ENCODE measurements around the gene SP8. TPM values are rescaled to one million over a fixed set of nuclear protein-coding genes. Genes with fewer than 3 reads are reported as not detected.

Gene SP8
- total RNA-seq, 1 experiment from 2014 or later = not detected

GRCh38 chr7:20783700-20784387, 2.8 kb downstream of the SP8 start:
- intact Hi-C loops (cut with micrococcal nuclease; ENCODE audit: unreplicated experiment) = no loop called here

DNA sequence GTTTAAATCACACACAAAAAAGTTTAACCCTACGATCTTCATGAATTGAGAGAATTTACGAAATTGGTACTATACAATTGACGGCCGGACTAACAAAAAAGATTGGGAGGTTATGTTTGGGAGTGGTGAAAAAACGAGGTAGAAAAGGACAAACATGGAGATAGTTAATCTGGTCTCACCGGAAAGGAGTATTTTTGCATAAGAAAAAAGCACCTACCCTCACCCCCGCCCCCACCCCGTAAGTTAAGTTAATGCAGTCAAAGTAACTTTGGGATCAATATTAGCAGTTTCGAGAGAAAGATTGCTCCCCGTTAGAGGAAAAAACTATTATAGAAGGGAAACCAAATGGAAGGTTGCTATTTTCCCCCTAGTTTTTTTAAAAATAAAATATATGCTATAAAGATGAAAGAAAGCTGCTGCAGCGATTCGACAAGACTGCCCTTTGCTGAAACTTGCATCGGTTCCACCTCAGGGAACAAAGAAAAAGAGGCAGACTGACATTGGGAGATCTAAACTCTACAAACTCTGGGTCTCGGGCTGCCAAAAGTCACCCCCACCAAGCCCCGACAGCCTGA, 3.5 kb downstream of the SP8 start:
- H3K36me3 ChIP-seq (ENCODE audit: low read depth) = no peaks in the 10 kb centered on the region
- ChIA-PET CTCF (no interaction called here), POLR2A (ENCODE audit: unreplicated experiment) (no interaction called here)
- no peaks in the 10 kb centered on the region for H3K9me3 ChIP-seq (ENCODE audit: insufficient read depth, low read depth)
- H3K4me1 ChIP-seq (replicated peaks; ENCODE audit: insufficient read depth) = no peaks in the 10 kb centered on the region
- no peaks in the 10 kb centered on the region for H3K9me2 ChIP-seq (ENCODE audit: insufficient read depth)
- H3F3A ChIP-seq (ENCODE audit: insufficient read depth, low read depth) = no peaks in the 10 kb centered on the region
- H3K4me2 ChIP-seq = no peak overlapping the region
- TF ChIP-seq EZH2 (IDR thresholded peaks at IDR 0.05; ENCODE audit: low read depth) = no peak
- TF ChIP-seq, protein P1, sequence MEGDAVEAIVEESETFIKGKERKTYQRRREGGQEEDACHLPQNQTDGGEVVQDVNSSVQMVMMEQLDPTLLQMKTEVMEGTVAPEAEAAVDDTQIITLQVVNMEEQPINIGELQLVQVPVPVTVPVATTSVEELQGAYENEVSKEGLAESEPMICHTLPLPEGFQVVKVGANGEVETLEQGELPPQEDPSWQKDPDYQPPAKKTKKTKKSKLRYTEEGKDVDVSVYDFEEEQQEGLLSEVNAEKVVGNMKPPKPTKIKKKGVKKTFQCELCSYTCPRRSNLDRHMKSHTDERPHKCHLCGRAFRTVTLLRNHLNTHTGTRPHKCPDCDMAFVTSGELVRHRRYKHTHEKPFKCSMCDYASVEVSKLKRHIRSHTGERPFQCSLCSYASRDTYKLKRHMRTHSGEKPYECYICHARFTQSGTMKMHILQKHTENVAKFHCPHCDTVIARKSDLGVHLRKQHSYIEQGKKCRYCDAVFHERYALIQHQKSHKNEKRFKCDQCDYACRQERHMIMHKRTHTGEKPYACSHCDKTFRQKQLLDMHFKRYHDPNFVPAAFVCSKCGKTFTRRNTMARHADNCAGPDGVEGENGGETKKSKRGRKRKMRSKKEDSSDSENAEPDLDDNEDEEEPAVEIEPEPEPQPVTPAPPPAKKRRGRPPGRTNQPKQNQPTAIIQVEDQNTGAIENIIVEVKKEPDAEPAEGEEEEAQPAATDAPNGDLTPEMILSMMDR (conservative IDR thresholded peaks at IDR 0.05) = no peak
- no peaks in the 10 kb centered on the region for H4K20me1 ChIP-seq (ENCODE audit: insufficient read depth)
- H3K79me2 ChIP-seq (ENCODE audit: low read depth) = no peaks in the 10 kb centered on the region
- no peak overlapping the region for H3K4me3 ChIP-seq
- no TSS peak for BruUV-seq (replicated peaks)
- no peak overlapping the region for H3K27ac ChIP-seq
- DNase-seq = no peak
- intact Hi-C loops (cut with micrococcal nuclease; ENCODE audit: unreplicated experiment) = no loop called here
- H2AFZ ChIP-seq = no peak overlapping the region
- peaks cover 11% of the 10 kb centered on the region; the same call in 1 of the 2 replicates for H3K27me3 ChIP-seq (ENCODE audit: insufficient read depth, low read depth)

More at GRCh38 chr7:20783700-20784387, 2.8 kb downstream of the SP8 start:
- CTCF ChIA-PET = no interaction called here
- H3K9me3 ChIP-seq (ENCODE audit: insufficient read depth, low read depth) = no peaks in the 10 kb centered on the region
- no peak overlapping the region for H2AFZ ChIP-seq
- peaks cover 11% of the 10 kb centered on the region; the same call in 1 of the 2 replicates for H3K27me3 ChIP-seq (ENCODE audit: insufficient read depth, low read depth)
- POLR2A ChIA-PET (ENCODE audit: unreplicated experiment) = no interaction called here
- no peaks in the 10 kb centered on the region for H3K4me1 ChIP-seq (replicated peaks; ENCODE audit: insufficient read depth)
- DNase-seq = no peak
- no TSS peak for BruUV-seq (replicated peaks)
- no peak for TF ChIP-seq EZH2 (IDR thresholded peaks at IDR 0.05; ENCODE audit: low read depth)
- TF ChIP-seq, protein P1 (conservative IDR thresholded peaks at IDR 0.05) = no peak
- no peaks in the 10 kb centered on the region for H3K79me2 ChIP-seq (ENCODE audit: low read depth)
- H3K4me2 ChIP-seq = no peak overlapping the region
- no peaks in the 10 kb centered on the region for H4K20me1 ChIP-seq (ENCODE audit: insufficient read depth)
- no peak overlapping the region for H3K4me3 ChIP-seq
- no peak overlapping the region for H3K27ac ChIP-seq
- no peaks in the 10 kb centered on the region for H3F3A ChIP-seq (ENCODE audit: insufficient read depth, low read depth)
- no peaks in the 10 kb centered on the region for H3K9me2 ChIP-seq (ENCODE audit: insufficient read depth)
- no peaks in the 10 kb centered on the region for H3K36me3 ChIP-seq (ENCODE audit: low read depth)

GRCh38 chr7:20779041-20779440, 7.6 kb downstream of the SP8 start:
- no peak overlapping the region for H2AFZ ChIP-seq
- no peak overlapping the region for H3K27ac ChIP-seq
- H3K36me3 ChIP-seq (ENCODE audit: low read depth) = no peaks in the 10 kb centered on the region
- no peaks in the 10 kb centered on the region for H3K79me2 ChIP-seq (ENCODE audit: low read depth)
- intact Hi-C loops (cut with micrococcal nuclease; ENCODE audit: unreplicated experiment) = no loop called here
- H3F3A ChIP-seq (ENCODE audit: insufficient read depth, low read depth) = no peaks in the 10 kb centered on the region
- no peaks in the 10 kb centered on the region for H3K4me1 ChIP-seq (replicated peaks; ENCODE audit: insufficient read depth)
- H4K20me1 ChIP-seq (ENCODE audit: insufficient read depth) = no peaks in the 10 kb centered on the region
- no peak overlapping the region for H3K4me2 ChIP-seq
- no peaks in the 10 kb centered on the region for H3K9me3 ChIP-seq (ENCODE audit: insufficient read depth, low read depth)
- H3K4me3 ChIP-seq = no peak overlapping the region
- ChIA-PET CTCF (no interaction called here), POLR2A (ENCODE audit: unreplicated experiment) (no interaction called here)
- H3K9me2 ChIP-seq (ENCODE audit: insufficient read depth) = no peaks in the 10 kb centered on the region
- BruUV-seq (replicated peaks) = no TSS peak
- peaks cover 37% of the 10 kb centered on the region for H3K27me3 ChIP-seq (ENCODE audit: insufficient read depth, low read depth)
- DNase-seq = no peak
- TF ChIP-seq EZH2 (IDR thresholded peaks at IDR 0.05; ENCODE audit: low read depth) = no peak
- TF ChIP-seq, protein P1 (conservative IDR thresholded peaks at IDR 0.05) = no peak

All from PC-9 (cell line).